ENCODE measurements around the gene SUMO4. TPM values are rescaled to one million over a fixed set of nuclear protein-coding genes. Genes with fewer than 3 reads are reported as not detected.

Gene SUMO4
- total RNA-seq, 1 donor from 2014 or later, result 3.6 TPM

- no peak for DNase-seq (ENCODE audit: low spot score, unreplicated experiment)
- H3K27ac Mint-ChIP-seq, result no peak overlapping the region
- H3K36me3 Mint-ChIP-seq (ENCODE audit: insufficient read depth), result no peaks in the 10 kb centered on the region
- no peak for TF ChIP-seq CTCF (IDR thresholded peaks at IDR 0.05; ENCODE audit: unreplicated experiment)
- no peak overlapping the region for H3K4me3 Mint-ChIP-seq (ENCODE audit: low read depth)
- no peaks in the 10 kb centered on the region for H3K4me1 Mint-ChIP-seq (ENCODE audit: low read depth)
- no peaks in the 10 kb centered on the region for H3K9me3 Mint-ChIP-seq (ENCODE audit: low read depth)
- peaks cover 55% of the 10 kb centered on the region for H3K27me3 Mint-ChIP-seq
Measured at GRCh38 chr6:149429427-149430360, 29.6 kb downstream of the SUMO4 start.

- peak; percentile 93 for DNase-seq (ENCODE audit: low spot score, unreplicated experiment)
- peak; percentile 96 for TF ChIP-seq CTCF (IDR thresholded peaks at IDR 0.05; ENCODE audit: unreplicated experiment)
Measured at GRCh38 chr6:149431905-149432775, 32.1 kb downstream of the SUMO4 start.

GRCh38 chr6:149433405-149433804, 33.3 kb downstream of the SUMO4 start:
- no peaks in the 10 kb centered on the region for H3K36me3 Mint-ChIP-seq (ENCODE audit: insufficient read depth)

More at GRCh38 chr6:149431905-149432775, 32.1 kb downstream of the SUMO4 start:
- Mint-ChIP-seq H3K4me1 (ENCODE audit: low read depth) (no peaks in the 10 kb centered on the region), H3K36me3 (ENCODE audit: insufficient read depth) (no peaks in the 10 kb centered on the region), H3K27ac (no peak overlapping the region), H3K4me3 (ENCODE audit: low read depth) (no peak overlapping the region), H3K9me3 (ENCODE audit: low read depth) (no peaks in the 10 kb centered on the region), H3K27me3 (peaks cover 36% of the 10 kb centered on the region)

GRCh38 chr6:149433881-149434280, 33.8 kb downstream of the SUMO4 start:
- no peaks in the 10 kb centered on the region for H3K36me3 Mint-ChIP-seq (ENCODE audit: insufficient read depth)
- peaks cover 35% of the 10 kb centered on the region for H3K27me3 Mint-ChIP-seq
- no peak for TF ChIP-seq CTCF (IDR thresholded peaks at IDR 0.05; ENCODE audit: unreplicated experiment)
- DNase-seq (ENCODE audit: low spot score, unreplicated experiment), result no peak
- H3K27ac Mint-ChIP-seq, result no peak overlapping the region
- no peaks in the 10 kb centered on the region for H3K9me3 Mint-ChIP-seq (ENCODE audit: low read depth)
- no peak overlapping the region for H3K4me3 Mint-ChIP-seq (ENCODE audit: low read depth)
- no peaks in the 10 kb centered on the region for H3K4me1 Mint-ChIP-seq (ENCODE audit: low read depth)

More at GRCh38 chr6:149433405-149433804, 33.3 kb downstream of the SUMO4 start:
- Mint-ChIP-seq H3K9me3 (ENCODE audit: low read depth) (no peaks in the 10 kb centered on the region), H3K27ac (no peak overlapping the region), H3K27me3 (peaks cover 39% of the 10 kb centered on the region), H3K4me1 (ENCODE audit: low read depth) (no peaks in the 10 kb centered on the region), H3K4me3 (ENCODE audit: low read depth) (no peak overlapping the region)
- TF ChIP-seq CTCF (IDR thresholded peaks at IDR 0.05; ENCODE audit: unreplicated experiment), result no peak
- no peak for DNase-seq (ENCODE audit: low spot score, unreplicated experiment)

Data from progenitor cell of endocrine pancreas (in vitro differentiated cells).